ENCODE results near the gene PTPRQ. TPM values are rescaled to one million over a fixed set of nuclear protein-coding genes. Genes with fewer than 3 reads are reported as not detected.

The PTPRQ gene
- total and polyA plus RNA-seq, 11 donors = 0.05 to 4.2 (median 0.20) TPM; not detected in 2

- 89 to 95% (median 94%) methylated on average over 1 of the region's 1 CpG for WGBS, 4 donors
- Histone ChIP-seq H3K4me3 (no peak overlapping the region), H3K9me3 (no peaks in the 10 kb centered on the region), H3K4me1 (peaks cover 0 to 8% (median 0%) of the 10 kb centered on the region in 12 donors), H3K27ac (no peak overlapping the region), H3K27me3 (peaks cover 0 to 39% (median 8%) of the 10 kb centered on the region in 9 donors), H3K36me3 (no peaks in the 10 kb centered on the region)
- ATAC-seq (no peak), DNase-seq (no peak)
- intact Hi-C loops (cut with DNase I) = no loop called here
- TF ChIP-seq POLR2A (IDR thresholded peaks at IDR 0.05) (no peak), CTCF (IDR thresholded peaks at IDR 0.05) (no peak)
These were observed 266.9 kb downstream of the PTPRQ start for GRCh38 chr12:80710727-80711449.

- Histone ChIP-seq H3K4me1 (peaks cover 0 to 8% (median 0%) of the 10 kb centered on the region in 12 donors), H3K4me3 (no peak overlapping the region), H3K27ac (no peak overlapping the region), H3K9me3 (no peaks in the 10 kb centered on the region), H3K36me3 (no peaks in the 10 kb centered on the region), H3K27me3 (peaks cover 3 to 46% (median 13%) of the 10 kb centered on the region in 9 donors)
- no peak for DNase-seq
- intact Hi-C loops (cut with DNase I) = no loop called here
- no peak for TF ChIP-seq POLR2A (IDR thresholded peaks at IDR 0.05)
- no peak for TF ChIP-seq CTCF (IDR thresholded peaks at IDR 0.05)
- ATAC-seq = no peak
- 68 to 88% (median 82%) methylated on average over 1 of the region's 1 CpG for WGBS, 4 donors
These were observed 267.8 kb downstream of the PTPRQ start for GRCh38 chr12:80711866-80712265.

- Histone ChIP-seq H3K4me3 (no peak overlapping the region), H3K27me3 (peaks cover 3 to 54% (median 13%) of the 10 kb centered on the region in 9 donors), H3K4me1 (peaks cover 0 to 8% (median 0%) of the 10 kb centered on the region in 12 donors), H3K9me3 (no peaks in the 10 kb centered on the region), H3K27ac (no peak overlapping the region), H3K36me3 (no peaks in the 10 kb centered on the region)
- TF ChIP-seq POLR2A (IDR thresholded peaks at IDR 0.05) = no peak
- no peak for TF ChIP-seq CTCF (IDR thresholded peaks at IDR 0.05)
- DNase-seq = no peak
- intact Hi-C loops (cut with DNase I) = no loop called here
- ATAC-seq = no peak
These were observed 268.8 kb downstream of the PTPRQ start for GRCh38 chr12:80712866-80713265.

- Histone ChIP-seq H3K27ac (no peak overlapping the region), H3K36me3 (no peaks in the 10 kb centered on the region), H3K27me3 (peaks cover 3 to 53% (median 11%) of the 10 kb centered on the region in 9 donors), H3K9me3 (no peaks in the 10 kb centered on the region), H3K4me1 (peaks cover 0 to 5% (median 0%) of the 10 kb centered on the region in 12 donors), H3K4me3 (peak overlapping the region in 4 of 12 donors; percentile 14 to 39 (median 26))
- ATAC-seq (no peak), DNase-seq (no peak)
- TF ChIP-seq CTCF (IDR thresholded peaks at IDR 0.05) (no peak), POLR2A (IDR thresholded peaks at IDR 0.05) (no peak)
- 71 to 84% (median 75%) methylated on average over 4 of the region's 4 CpGs for WGBS, 4 donors
- intact Hi-C loops (cut with DNase I) = no loop called here
These were observed 269.4 kb downstream of the PTPRQ start for GRCh38 chr12:80713419-80713818.
